ENCODE results near the gene LRRC2. TPM values are rescaled to one million over a fixed set of nuclear protein-coding genes. Genes with fewer than 3 reads are reported as not detected.

The LRRC2 gene
- polyA plus RNA-seq, 1 donor from 2014 or later = 0.06 TPM

DNA sequence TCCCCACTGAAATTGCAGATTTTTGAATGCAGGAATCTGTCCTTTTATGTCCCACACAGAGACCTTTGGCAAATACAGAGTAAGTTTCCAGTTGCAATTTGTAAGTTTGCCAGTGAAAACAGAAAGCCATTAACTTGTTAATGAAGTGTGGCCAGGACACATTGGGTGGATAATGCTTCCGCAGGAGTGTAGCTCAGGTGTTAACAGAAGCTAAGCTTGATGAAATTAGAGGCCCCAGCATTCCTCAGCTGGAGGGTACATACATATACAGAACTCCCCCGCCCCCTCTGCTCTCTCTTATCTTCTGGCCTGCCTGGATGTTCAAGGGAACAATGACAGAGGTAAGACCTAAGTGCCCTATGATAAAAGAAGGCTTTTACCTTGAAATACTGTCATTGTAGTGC lies 8.1 kb upstream of the LRRC2 start:
- Mint-ChIP-seq H3K9me3 (peaks cover 0 to 2% (median 0%) of the 10 kb centered on the region in 3 donors), H3K27ac (no peak overlapping the region)

DNA sequence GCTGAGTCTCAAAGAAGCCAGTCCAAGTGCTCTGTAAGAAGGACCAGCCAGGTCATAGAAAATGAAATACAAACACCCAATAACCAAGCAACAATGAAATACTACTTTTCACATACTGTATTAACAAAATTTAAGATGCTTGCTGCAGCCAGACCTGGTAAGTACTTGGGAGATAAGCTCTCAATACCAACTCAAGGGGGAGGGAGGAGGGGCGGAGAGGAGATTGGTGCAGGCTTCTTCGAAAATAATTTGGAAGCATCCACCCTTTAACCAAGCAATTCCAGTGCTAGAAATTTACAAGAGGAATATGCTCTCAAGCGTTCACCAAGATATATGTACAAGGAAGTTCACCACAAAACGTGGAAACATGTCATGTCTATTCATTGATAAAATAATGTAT lies 7.6 kb upstream of the LRRC2 start:
- H3K27me3 Mint-ChIP-seq = peaks cover 2% of the 10 kb centered on the region
- H3K27ac Mint-ChIP-seq = no peak overlapping the region
- H3K36me3 Mint-ChIP-seq = no peaks in the 10 kb centered on the region
- no peaks in the 10 kb centered on the region for H3K4me1 Mint-ChIP-seq
- H3K9me3 Mint-ChIP-seq = peaks cover 0 to 2% (median 0%) of the 10 kb centered on the region in 3 donors
- no peak overlapping the region for H3K4me3 Mint-ChIP-seq

More for the DNA sequence above, 8.1 kb upstream of the LRRC2 start:
- no peak overlapping the region for H3K4me3 Mint-ChIP-seq
- H3K36me3 Mint-ChIP-seq = no peaks in the 10 kb centered on the region
- H3K4me1 Mint-ChIP-seq = no peaks in the 10 kb centered on the region
- peaks cover 2% of the 10 kb centered on the region for H3K27me3 Mint-ChIP-seq

DNA sequence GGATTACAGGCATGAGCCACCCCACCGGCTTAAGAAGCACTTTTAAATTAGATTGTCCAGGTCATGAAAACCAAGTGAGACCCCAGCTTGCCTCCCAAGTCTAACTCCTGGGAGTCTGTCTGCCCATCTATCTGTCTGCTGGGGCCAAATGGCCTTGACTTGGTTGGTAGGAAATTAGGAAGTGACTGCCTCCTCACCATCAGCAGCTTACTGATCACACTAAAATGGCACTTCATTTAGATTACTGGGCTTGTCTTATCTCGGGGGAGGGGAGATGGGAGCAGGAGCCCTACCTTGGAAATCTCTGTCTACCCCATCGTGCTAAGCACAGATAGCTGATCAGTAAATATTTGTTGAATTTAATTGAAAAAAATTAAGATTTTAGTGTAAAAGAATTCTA lies 5.6 kb upstream of the LRRC2 start:
- Mint-ChIP-seq H3K27ac (no peak overlapping the region), H3K36me3 (no peaks in the 10 kb centered on the region), H3K4me1 (no peaks in the 10 kb centered on the region), H3K27me3 (peaks cover 8% of the 10 kb centered on the region), H3K4me3 (no peak overlapping the region), H3K9me3 (peaks cover 0 to 2% (median 0%) of the 10 kb centered on the region in 3 donors)

GRCh38 chr3:46565607-46566039 lies 479 bp downstream of the LRRC2 start:
- Mint-ChIP-seq H3K27ac (no peak overlapping the region), H3K4me3 (peak overlapping the region; percentile 6 to 91 (median 72)), H3K36me3 (no peaks in the 10 kb centered on the region), H3K27me3 (peaks cover 27% of the 10 kb centered on the region), H3K4me1 (peaks cover 0 to 11% (median 8%) of the 10 kb centered on the region in 3 donors), H3K9me3 (peaks cover 0 to 2% (median 0%) of the 10 kb centered on the region in 3 donors)

DNA sequence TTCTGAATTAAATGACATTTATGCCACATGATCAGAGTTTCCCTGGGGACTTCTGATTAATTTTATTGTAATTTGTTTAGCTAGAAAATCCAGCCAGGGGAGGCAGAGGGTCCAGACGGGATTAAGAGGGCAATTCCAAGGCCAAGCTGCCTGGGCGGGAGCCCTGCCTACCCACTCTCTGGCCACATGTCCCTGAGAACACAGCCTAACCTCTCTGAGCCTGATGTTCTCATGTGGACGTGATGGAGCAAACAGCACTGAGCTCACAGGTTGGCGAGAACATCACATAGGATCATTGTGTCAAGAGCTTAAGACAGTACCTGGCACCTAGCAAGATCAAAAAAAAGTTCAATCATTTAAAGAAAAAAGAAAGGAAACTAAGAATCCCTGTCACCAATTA lies 1.0 kb downstream of the LRRC2 start:
- no peaks in the 10 kb centered on the region for H3K36me3 Mint-ChIP-seq
- peaks cover 0 to 11% (median 8%) of the 10 kb centered on the region in 3 donors for H3K4me1 Mint-ChIP-seq
- peak overlapping the region in 2 of 4 donors; percentile 37 to 80 for H3K4me3 Mint-ChIP-seq
- peaks cover 27% of the 10 kb centered on the region for H3K27me3 Mint-ChIP-seq
- H3K9me3 Mint-ChIP-seq = no peaks in the 10 kb centered on the region
- no peak overlapping the region for H3K27ac Mint-ChIP-seq

DNA sequence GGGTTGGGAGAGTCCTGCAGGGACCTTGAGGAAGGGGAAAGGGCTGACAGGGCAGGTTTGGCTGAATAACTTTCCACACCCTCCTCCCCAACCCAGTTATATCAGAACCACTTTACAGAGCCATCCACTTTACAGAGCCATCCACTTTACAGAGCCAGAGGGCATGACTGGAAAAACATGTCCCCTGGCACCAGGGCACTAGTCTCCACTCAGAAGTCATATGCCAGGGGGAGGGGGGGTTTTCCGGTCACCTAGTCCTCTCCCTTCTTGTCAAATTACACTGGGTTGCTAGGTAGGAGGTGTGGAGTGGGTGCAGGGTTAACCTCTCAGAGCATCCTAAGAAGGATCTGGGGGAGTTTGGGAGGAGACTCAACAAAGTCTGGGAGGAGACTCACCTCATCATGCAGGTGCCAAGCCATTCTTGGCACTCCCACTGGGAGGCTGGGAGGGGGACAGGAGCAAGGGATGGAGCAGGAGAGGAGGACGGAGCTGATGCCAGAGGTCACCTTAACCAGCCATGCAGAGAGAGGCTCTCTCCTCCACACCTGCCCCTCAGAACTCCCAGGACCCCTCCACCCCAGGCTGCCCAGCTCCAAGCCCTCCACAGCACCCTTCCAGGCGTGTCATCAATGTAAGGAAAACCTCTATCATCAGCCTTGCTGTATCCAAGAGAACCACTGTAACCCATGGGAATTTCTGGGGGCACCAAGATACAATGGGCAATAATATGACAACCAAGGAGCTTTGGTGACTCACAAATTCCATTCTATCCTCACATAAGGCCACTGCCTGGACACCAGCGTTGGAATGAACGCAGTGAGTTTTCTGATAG lies 1.7 kb downstream of the LRRC2 start:
- H3K27ac Mint-ChIP-seq = peak overlapping the region in 1 of 3 donors; percentile 57
- H3K9me3 Mint-ChIP-seq = no peaks in the 10 kb centered on the region
- H3K27me3 Mint-ChIP-seq = peaks cover 27% of the 10 kb centered on the region
- no peaks in the 10 kb centered on the region for H3K36me3 Mint-ChIP-seq
- peak overlapping the region in 1 of 4 donors; percentile 17 for H3K4me3 Mint-ChIP-seq
- H3K4me1 Mint-ChIP-seq = peaks cover 0 to 11% (median 8%) of the 10 kb centered on the region in 3 donors

GRCh38 chr3:46561951-46562350 lies 4.2 kb downstream of the LRRC2 start:
- Mint-ChIP-seq H3K4me1 (peaks cover 11 to 21% (median 15%) of the 10 kb centered on the region in 3 donors), H3K4me3 (no peak overlapping the region), H3K36me3 (no peaks in the 10 kb centered on the region), H3K27ac (no peak overlapping the region), H3K27me3 (peaks cover 20% of the 10 kb centered on the region), H3K9me3 (no peaks in the 10 kb centered on the region)

GRCh38 chr3:46561511-46561910 lies 4.6 kb downstream of the LRRC2 start:
- H3K27me3 Mint-ChIP-seq = peaks cover 18% of the 10 kb centered on the region
- no peaks in the 10 kb centered on the region for H3K9me3 Mint-ChIP-seq
- no peaks in the 10 kb centered on the region for H3K36me3 Mint-ChIP-seq
- peaks cover 11 to 21% (median 15%) of the 10 kb centered on the region in 3 donors for H3K4me1 Mint-ChIP-seq
- no peak overlapping the region for H3K4me3 Mint-ChIP-seq
- H3K27ac Mint-ChIP-seq = no peak overlapping the region

DNA sequence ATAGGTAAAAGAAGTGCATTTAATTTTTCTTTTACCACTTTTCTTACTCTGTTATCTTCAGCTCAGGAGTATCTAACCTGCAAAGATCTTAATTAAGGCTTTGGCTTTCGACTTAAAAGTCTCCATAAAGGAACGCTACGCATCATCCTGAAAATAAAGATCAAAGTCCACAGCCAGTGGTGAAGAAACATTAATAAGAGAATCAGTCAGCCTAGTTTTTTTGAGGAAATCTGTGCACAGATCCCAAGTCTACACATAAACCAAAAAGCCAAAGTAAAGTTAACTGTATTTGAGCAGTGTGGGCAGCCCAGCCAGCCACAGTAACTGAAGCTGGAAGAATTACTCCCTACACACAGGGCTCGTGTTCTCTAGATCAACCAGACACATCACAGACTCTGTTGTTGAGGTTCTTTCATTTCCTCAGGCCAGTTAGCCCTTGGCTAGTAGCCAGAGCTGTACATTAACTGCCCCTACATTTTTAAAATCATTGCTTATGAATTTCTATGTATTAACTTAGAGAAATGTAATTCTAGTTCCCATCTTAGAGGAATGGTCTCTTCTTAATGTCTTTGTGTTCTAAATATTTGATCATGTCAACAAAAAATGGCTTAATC lies 6.9 kb downstream of the LRRC2 start:
- Mint-ChIP-seq H3K27ac (no peak overlapping the region), H3K36me3 (peaks cover 2% of the 10 kb centered on the region), H3K4me1 (peaks cover 6 to 11% (median 10%) of the 10 kb centered on the region in 3 donors), H3K27me3 (no peaks in the 10 kb centered on the region), H3K4me3 (peak overlapping the region in 1 of 4 donors; percentile 48), H3K9me3 (no peaks in the 10 kb centered on the region)

DNA sequence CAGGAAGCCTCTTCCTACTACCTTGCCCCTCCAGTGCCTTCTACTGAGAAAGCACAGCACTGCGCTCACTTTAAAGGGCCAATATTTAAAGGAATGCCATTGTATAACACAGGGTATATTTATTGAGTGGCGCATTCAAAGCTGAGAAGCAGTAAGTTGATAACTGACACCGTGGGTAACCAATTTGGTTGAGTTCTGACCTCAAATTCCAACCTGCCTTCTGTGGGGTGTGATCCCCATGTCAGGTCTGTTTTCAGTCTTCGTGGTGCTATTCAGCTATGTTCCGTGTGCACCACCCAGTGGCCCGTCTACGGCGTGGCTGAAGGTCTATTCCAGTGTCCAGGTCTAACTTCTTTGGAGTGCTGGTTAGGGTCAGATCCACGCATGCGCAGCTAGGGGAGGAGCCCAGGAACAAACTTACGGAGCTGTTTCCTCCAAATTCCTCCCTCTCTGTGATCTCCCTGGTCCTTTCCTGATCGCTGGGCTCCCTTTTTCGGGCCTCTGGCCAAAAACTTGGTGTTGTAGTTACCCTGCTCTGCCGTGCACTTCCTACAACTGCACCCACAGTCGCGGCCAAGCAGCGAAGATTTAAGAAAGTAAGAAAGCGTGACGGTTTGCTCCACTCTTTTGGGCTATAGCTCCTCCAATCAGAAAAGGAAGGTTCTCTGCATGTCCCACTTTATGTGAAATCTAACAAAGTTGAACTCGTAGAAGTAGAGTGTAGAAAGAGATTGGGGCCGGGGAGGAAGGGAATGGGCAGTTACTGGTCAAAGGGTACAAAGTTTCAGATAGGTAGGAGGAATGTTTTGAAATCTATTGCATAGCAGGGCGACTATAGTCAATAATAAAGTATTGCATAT lies 7.7 kb downstream of the LRRC2 start:
- H3K9me3 Mint-ChIP-seq = no peaks in the 10 kb centered on the region
- no peaks in the 10 kb centered on the region for H3K27me3 Mint-ChIP-seq

GRCh38 chr3:46557814-46558183 lies 8.3 kb downstream of the LRRC2 start:
- peaks cover 4% of the 10 kb centered on the region for H3K36me3 Mint-ChIP-seq
- no peaks in the 10 kb centered on the region for H3K9me3 Mint-ChIP-seq
- no peak overlapping the region for H3K4me3 Mint-ChIP-seq
- peaks cover 6 to 11% (median 10%) of the 10 kb centered on the region in 3 donors for H3K4me1 Mint-ChIP-seq
- no peak overlapping the region for H3K27ac Mint-ChIP-seq
- no peaks in the 10 kb centered on the region for H3K27me3 Mint-ChIP-seq

More for the DNA sequence above, 7.7 kb downstream of the LRRC2 start:
- H3K4me3 Mint-ChIP-seq = peak overlapping the region; percentile 31 to 93 (median 58)
- peaks cover 6 to 11% (median 10%) of the 10 kb centered on the region in 3 donors for H3K4me1 Mint-ChIP-seq
- no peak overlapping the region for H3K27ac Mint-ChIP-seq
- H3K36me3 Mint-ChIP-seq = peaks cover 2% of the 10 kb centered on the region

DNA sequence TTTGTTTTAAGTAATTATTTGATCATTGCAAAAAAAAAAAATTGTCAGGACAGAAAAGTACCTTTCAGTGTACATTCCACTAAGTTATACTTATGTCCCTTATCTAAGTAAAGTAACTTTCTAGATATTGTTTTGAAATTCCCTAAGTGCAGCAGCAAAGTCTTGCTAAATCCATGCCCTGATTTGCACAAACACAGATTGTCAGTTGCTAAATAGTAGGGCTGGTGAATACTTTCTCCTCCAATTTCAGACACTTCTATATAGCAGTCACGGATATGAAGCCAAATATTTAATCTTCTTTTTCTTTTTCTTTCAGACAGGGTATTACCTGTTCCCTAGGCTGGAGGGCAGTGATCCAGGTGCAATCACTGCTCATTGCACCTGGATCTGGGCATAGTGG lies 12.9 kb downstream of the LRRC2 start:
- no peak overlapping the region for H3K27ac Mint-ChIP-seq
- no peaks in the 10 kb centered on the region for H3K9me3 Mint-ChIP-seq
- peaks cover 4% of the 10 kb centered on the region for H3K36me3 Mint-ChIP-seq
- peaks cover 15 to 18% (median 15%) of the 10 kb centered on the region in 3 donors for H3K4me1 Mint-ChIP-seq
- H3K4me3 Mint-ChIP-seq = no peak overlapping the region
- peaks cover 7% of the 10 kb centered on the region for H3K27me3 Mint-ChIP-seq

- Mint-ChIP-seq H3K27ac (peak overlapping the region in 1 of 3 donors; percentile 28), H3K27me3 (peaks cover 7% of the 10 kb centered on the region), H3K4me3 (no peak overlapping the region), H3K4me1 (peaks cover 15 to 20% (median 15%) of the 10 kb centered on the region in 3 donors), H3K9me3 (no peaks in the 10 kb centered on the region), H3K36me3 (peaks cover 4% of the 10 kb centered on the region)
Observed at GRCh38 chr3:46552538-46552937, 13.6 kb downstream of the LRRC2 start.

GRCh38 chr3:46551615-46552014 lies 14.5 kb downstream of the LRRC2 start:
- no peaks in the 10 kb centered on the region for H3K9me3 Mint-ChIP-seq
- H3K27ac Mint-ChIP-seq = no peak overlapping the region
- peaks cover 7% of the 10 kb centered on the region for H3K27me3 Mint-ChIP-seq

GRCh38 chr3:46549989-46550388 lies 16.1 kb downstream of the LRRC2 start:
- Mint-ChIP-seq H3K9me3 (no peaks in the 10 kb centered on the region), H3K27me3 (peaks cover 10% of the 10 kb centered on the region), H3K4me1 (peaks cover 32 to 35% (median 33%) of the 10 kb centered on the region in 3 donors), H3K27ac (no peak overlapping the region), H3K4me3 (no peak overlapping the region), H3K36me3 (peaks cover 2% of the 10 kb centered on the region)

More at GRCh38 chr3:46551615-46552014, 14.5 kb downstream of the LRRC2 start:
- H3K36me3 Mint-ChIP-seq = peaks cover 4% of the 10 kb centered on the region
- H3K4me3 Mint-ChIP-seq = no peak overlapping the region
- H3K4me1 Mint-ChIP-seq = peaks cover 21 to 25% (median 22%) of the 10 kb centered on the region in 3 donors

Data from IgD-negative memory B cell (primary cell).